GM19238 (cell line): ENCODE results near the gene DOCK1.

Experiments used
- DNase-seq: peaks from one replicate; pipeline ENCODE4 v3.0.0; 2011; ENCODE audit warnings: low spot score; ENCODE audit not compliant: insufficient read length

The DOCK1 gene

GRCh38 chr10:127034034-127034633 lies 128.9 kb downstream of the DOCK1 start:
- no peak for DNase-seq

GRCh38 chr10:127034790-127035189 lies 129.6 kb downstream of the DOCK1 start:
- DNase-seq = no peak

DNA sequence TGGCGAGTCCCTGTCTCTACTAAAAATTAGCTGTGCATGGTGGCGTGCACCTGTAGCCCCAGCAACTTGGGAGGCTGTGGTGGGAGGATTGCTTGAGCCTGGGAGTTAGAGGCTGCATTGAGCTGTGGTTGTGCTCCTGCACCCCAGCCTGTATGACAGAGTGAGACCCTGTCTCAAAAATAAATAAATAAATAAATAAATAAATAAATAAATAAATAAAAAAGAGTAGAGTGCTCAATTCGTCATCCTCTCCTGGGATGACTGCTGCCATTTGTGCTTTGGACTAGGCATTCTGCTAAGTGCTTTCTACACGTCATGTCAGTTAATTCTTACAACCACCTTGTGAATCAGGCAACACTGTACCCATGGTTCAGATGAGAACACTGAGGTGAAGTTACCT lies 130.6 kb downstream of the DOCK1 start:
- no peak for DNase-seq

- no peak for DNase-seq
These were observed 131.8 kb downstream of the DOCK1 start for GRCh38 chr10:127036987-127037386.

GRCh38 chr10:127039435-127039834 lies 134.2 kb downstream of the DOCK1 start:
- DNase-seq = no peak

DNA sequence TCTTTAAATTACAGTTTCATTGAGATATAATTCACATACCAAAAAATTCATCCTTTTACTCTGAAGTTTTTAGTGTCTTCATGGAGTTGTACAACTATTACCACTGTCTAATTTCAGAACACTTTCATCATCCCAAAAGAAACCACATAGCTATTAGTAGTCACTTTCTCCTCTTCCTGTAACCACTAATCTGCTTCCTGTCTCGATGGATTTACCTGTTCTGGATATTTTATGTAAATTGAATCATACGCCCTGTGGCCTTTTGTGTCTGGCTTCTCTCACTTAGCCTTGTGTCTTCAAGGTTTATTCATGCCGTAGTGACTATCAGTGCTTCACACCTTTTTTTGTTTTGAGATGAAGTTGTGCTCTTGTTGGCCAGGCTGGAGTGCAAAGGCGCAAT lies 135.5 kb downstream of the DOCK1 start:
- DNase-seq = no peak

- no peak for DNase-seq
These were observed 136.3 kb downstream of the DOCK1 start for GRCh38 chr10:127041552-127041951.

DNA sequence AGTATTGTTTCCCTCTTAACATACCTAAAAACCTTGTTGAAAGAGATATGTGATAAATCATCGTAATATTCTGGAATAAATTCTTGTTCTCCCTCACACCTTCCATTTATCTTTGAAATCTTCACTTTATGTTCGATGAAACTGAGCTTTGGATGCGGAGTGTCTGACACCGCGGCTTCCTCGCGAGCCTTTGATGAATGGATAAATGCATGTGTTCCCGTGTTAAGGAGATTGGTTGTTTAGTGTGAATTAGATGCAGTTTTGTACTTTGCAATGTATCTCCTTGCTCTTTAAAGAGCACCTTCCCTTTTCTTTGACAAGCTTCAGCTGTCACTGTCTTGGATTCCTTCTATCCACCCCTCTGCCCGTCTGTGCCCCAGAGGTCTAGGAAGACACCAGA lies 138.1 kb downstream of the DOCK1 start:
- no peak for DNase-seq

DNA sequence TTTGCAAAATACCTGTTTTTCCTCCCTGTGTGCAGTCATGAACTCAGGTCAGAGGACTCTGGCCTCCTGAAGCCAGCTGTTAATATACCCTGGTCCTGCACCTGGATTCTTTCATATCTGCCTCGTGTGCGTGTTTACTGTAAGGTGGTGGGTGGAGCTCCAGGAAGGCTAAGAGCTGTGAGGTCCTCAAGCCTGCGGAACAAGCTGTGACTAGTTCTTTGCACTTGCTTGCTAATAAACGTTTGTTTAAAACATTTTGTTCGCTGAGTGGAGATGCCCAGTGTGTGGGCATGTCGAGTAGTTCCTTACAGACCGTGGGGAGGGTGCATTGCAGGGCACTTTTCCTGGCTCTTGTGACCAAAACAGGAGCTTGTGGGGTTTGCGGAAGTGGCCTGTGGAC lies 139.0 kb downstream of the DOCK1 start:
- DNase-seq = no peak

DNA sequence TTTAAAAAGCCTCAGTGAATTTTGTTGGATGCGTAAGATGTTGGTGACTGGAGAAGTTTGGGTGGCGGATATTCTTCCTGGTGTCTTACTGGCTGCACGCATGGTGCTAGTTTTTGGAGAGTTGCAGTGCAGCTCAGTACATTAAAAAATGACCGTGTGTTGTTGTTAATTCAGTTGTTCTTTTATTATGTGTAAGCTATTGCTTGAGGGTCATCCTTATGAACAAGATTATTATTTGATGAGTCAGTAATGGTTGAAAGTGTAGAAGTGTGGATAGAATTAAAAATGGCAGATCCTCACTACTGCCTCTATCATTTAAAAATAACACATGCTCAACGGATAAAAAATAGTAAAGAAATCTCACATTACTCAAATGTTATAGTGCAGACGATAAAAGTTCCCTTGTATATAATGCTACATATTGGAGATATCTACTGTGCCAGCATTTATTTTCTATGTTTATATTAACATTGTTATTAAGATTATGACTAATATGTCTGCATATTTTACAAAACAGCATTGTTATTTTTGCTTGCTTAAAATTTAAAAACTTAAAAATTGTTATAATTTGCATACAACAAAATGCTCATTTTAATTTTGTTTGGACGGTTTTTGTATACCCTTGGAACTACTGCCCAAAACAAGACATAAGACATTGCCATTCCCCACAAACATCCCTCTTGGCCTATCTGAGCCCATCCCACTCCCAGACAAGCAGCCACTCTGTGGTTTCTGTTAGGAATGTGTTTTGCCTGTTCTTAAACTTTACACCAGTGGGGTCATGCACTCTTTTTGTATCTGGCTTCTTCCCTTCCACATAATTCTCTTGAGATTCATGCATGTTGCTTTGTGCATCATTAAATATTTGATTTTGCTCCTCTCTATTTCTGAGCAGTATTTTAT lies 142.0 kb downstream of the DOCK1 start:
- DNase-seq = no peak

GRCh38 chr10:127047878-127048238 lies 142.6 kb downstream of the DOCK1 start:
- DNase-seq = no peak

- DNase-seq = no peak
These were observed 143.4 kb downstream of the DOCK1 start for GRCh38 chr10:127048630-127049029.

DNA sequence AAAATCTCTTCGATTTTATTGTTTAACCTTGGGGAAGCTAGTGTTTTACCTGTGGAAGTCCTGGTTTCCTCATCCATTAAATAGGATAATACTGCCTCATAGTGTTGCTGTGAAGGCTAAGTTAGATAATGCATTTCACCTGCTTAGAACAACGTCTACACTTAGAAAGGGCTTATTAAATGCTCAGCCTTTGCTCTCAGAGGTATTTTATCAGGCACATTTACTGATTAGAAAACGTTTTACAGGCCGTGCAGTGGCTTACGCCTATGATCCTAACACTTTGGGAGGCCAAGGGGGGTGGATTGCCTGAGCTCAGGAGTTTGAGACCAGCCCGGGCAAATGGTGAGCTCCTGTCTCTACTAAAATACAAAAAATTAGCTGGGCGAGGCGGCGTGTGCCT lies 146.8 kb downstream of the DOCK1 start:
- DNase-seq = no peak

DNA sequence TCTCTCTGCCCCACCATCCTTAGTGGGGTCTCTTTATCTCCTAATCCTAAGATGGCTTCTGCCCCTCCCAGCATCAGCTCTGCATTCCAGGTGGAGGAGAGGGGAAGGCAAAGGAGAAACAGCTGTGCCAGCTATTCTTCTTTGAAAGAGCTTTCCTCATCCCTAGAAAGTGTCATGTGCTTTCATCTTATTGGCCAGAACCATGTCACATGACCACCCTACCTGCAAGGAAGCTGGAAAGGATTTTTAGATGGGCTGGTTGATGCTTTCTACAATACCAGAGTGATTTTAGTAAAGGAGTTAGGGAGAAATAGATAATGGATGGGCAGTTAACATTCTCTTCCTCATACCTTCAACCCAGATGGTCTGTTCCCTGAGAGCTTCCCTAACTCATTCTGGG lies 150.0 kb downstream of the DOCK1 start:
- no peak for DNase-seq

DNA sequence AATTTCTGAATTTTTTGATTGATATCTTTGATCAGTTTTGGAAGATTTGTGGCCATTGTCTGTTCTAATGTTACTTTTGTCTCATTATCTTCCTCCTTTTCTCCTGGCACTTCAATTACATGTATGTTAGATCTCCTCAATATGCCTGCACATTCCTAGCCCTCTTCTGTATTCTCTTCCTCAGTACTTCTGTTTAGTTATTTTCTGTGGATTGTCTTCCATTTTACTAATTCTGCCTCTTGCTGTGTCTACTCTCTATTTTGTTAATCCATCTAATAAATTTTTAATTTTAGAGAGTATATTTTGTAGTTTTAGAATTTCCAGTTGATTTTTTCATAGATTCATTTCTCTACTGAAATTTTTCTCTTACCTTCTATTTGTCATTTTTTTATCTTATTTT lies 154.1 kb downstream of the DOCK1 start:
- no peak for DNase-seq

DNA sequence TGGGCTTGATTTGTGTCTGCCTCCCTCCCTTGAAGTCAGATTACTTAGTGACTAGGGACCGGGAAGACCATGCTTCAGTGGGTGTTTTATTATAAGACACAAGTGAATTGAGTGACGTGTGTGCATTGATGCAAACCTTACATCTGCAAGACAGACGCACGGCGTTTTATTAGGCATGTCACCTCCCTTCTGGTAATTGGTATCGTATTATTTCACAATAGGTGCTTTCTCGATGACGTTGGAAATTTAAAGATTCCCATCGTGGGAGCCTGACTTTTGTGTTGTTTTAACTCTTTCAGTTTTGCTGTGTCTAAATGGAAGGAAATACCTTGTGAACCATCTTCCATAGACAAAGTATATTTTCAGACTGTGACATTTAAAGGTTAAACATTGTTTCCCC lies 158.5 kb downstream of the DOCK1 start:
- DNase-seq = no peak

DNA sequence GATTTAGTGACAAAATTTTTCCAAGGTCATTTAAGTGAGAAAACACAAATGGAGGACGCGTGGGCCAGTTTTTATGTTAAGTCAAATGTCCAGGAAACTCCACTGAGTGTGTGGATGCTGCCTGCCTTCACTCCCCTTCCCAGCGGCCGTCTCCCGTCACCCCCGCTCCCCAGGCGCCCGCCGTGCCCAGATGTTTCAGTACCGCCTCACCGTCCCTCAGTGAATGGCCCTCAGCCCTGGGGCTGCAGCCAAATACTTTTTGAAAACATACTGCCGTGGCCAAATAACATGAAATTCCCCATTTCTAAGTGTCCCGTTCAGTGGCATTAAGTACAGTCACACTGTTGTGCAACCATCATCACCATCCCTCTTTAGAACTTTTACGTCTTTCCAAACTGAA lies 159.2 kb downstream of the DOCK1 start:
- DNase-seq = no peak

DNA sequence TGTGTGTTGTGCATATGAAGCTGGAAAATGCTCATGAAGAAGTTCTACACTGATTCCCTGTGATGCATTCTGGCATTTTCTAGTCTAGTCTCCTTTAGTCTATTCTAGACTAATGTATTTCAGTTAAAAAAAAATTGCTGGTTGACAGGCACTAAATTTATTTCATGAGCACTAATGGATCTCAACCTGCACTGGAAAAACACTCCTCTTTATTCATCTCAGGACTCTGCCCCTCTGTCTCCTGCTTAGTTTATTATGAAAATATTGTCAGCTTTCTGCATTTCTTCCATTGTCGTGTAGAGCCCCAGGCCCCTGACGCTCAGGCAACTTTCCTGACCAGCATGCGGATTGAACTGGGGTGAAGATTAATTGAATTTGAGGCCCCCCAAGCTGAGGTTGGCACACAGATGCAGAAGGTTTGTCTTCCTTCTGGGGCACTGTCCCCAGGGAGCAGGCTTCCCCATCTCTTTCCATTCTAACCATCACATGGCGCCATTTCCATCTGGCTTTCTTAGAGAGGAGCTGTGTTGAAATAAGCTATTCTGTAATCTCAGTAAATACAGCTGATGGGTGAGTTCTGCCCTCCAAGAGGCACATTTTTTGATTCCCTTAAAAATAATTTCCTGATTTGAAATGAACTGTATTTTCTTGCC lies 162.4 kb downstream of the DOCK1 start:
- no peak for DNase-seq

GRCh38 chr10:127068485-127068884 lies 163.3 kb downstream of the DOCK1 start:
- DNase-seq = no peak

GRCh38 chr10:127069436-127069835 lies 164.2 kb downstream of the DOCK1 start:
- no peak for DNase-seq

DNA sequence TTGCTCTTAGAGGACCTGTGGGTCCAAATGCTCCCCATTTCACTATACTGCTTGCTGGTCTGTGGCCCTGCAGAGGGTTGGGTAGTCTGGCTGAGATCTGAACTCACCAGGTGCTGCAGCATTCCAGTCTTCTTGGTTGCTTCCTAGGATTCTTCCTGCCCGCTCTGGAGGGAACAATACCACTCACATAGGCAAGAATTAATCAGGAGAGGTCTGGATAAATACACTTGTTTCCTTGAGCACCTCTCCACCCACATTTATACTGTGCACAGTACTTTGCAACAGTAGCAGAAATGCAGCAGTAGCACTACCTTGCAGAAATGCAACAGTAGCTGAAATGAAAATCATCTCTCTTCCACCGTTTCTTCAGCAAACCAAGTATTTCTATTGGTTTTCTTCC lies 165.9 kb downstream of the DOCK1 start:
- DNase-seq = no peak

- DNase-seq = no peak
These were observed 168.4 kb downstream of the DOCK1 start for GRCh38 chr10:127073666-127074065.

GRCh38 chr10:127079392-127079791 lies 174.2 kb downstream of the DOCK1 start:
- DNase-seq = no peak
